Measurements from ENCODE around the gene ZNF3. TPM values are rescaled to one million over a fixed set of nuclear protein-coding genes. Genes with fewer than 3 reads are reported as not detected.

Gene ZNF3
- total and polyA plus RNA-seq, 9 donors, result 21.9 to 45.0 (median 38.4) TPM

GRCh38 chr7:100075418-100075817 lies 6.1 kb downstream of the ZNF3 start:
- Histone ChIP-seq H3K9me3 (peaks cover 6 to 27% of the 10 kb centered on the region in 2 donors), H3K4me1 (ENCODE audit: insufficient read depth) (peaks cover 6% of the 10 kb centered on the region), H3K27me3 (no peaks in the 10 kb centered on the region), H3K36me3 (peaks cover 15% of the 10 kb centered on the region), H3K27ac (no peak overlapping the region), H3K4me3 (no peak overlapping the region)
- 94 to 98% (median 98%) methylated on average over 6 of the region's 6 CpGs for WGBS, 3 donors
- intact Hi-C loops (cut with DNase I), result no loop called here
- TF ChIP-seq CTCF (IDR thresholded peaks at IDR 0.05) (no peak), EP300 (IDR thresholded peaks at IDR 0.05) (no peak), POLR2A (IDR thresholded peaks at IDR 0.05) (no peak)
- DNase-seq, result no peak

GRCh38 chr7:100074841-100075240 lies 6.7 kb downstream of the ZNF3 start:
- no peak for DNase-seq
- no peaks in the 10 kb centered on the region for H3K27me3 ChIP-seq
- peaks cover 1% of the 10 kb centered on the region for H3K4me1 ChIP-seq (ENCODE audit: insufficient read depth)
- WGBS, 3 donors, result 86 to 96% (median 95%) methylated on average over 7 of the region's 7 CpGs
- H3K9me3 ChIP-seq, result peaks cover 6 to 27% of the 10 kb centered on the region in 2 donors
- H3K27ac ChIP-seq, result no peak overlapping the region
- peaks cover 15% of the 10 kb centered on the region for H3K36me3 ChIP-seq
- intact Hi-C loops (cut with DNase I), result no loop called here
- H3K4me3 ChIP-seq, result no peak overlapping the region
- TF ChIP-seq CTCF (IDR thresholded peaks at IDR 0.05), result no peak
- TF ChIP-seq EP300 (IDR thresholded peaks at IDR 0.05), result no peak
- TF ChIP-seq POLR2A (IDR thresholded peaks at IDR 0.05), result no peak

- Histone ChIP-seq H3K9me3 (peaks cover 6 to 27% of the 10 kb centered on the region in 2 donors), H3K27me3 (no peaks in the 10 kb centered on the region), H3K4me1 (ENCODE audit: insufficient read depth) (no peaks in the 10 kb centered on the region), H3K36me3 (peaks cover 15% of the 10 kb centered on the region), H3K27ac (no peak overlapping the region), H3K4me3 (no peak overlapping the region)
- intact Hi-C loops (cut with DNase I), result no loop called here
- DNase-seq, result no peak
- TF ChIP-seq POLR2A (IDR thresholded peaks at IDR 0.05) (no peak), EP300 (IDR thresholded peaks at IDR 0.05) (no peak), CTCF (IDR thresholded peaks at IDR 0.05) (no peak)
- WGBS, 3 donors, result 96 to 98% (median 97%) methylated on average over 10 of the region's 10 CpGs
Observed at GRCh38 chr7:100072462-100072861, 9.1 kb downstream of the ZNF3 start.

- Histone ChIP-seq H3K9me3 (peaks cover 6 to 27% of the 10 kb centered on the region in 2 donors), H3K27me3 (no peaks in the 10 kb centered on the region), H3K4me1 (ENCODE audit: insufficient read depth) (no peaks in the 10 kb centered on the region), H3K4me3 (no peak overlapping the region), H3K27ac (no peak overlapping the region), H3K36me3 (peaks cover 15% of the 10 kb centered on the region)
- intact Hi-C loops (cut with DNase I), result no loop called here
- TF ChIP-seq EP300 (IDR thresholded peaks at IDR 0.05), result no peak
- no peak for TF ChIP-seq POLR2A (IDR thresholded peaks at IDR 0.05)
- TF ChIP-seq CTCF (IDR thresholded peaks at IDR 0.05), result no peak
- 97 to 98% (median 98%) methylated on average over 11 of the region's 11 CpGs for WGBS, 3 donors
- no peak for DNase-seq
Observed at GRCh38 chr7:100071018-100071723, 10.4 kb downstream of the ZNF3 start.
